H1 (cell line): Measurements from ENCODE around the gene TOMM6. TPM values are rescaled to one million over a fixed set of nuclear protein-coding genes. Genes with fewer than 3 reads are reported as not detected.

Source experiments
- CTCF ChIA-PET: fragments of 300-600 bp; sonication (Branson Sonifier 250); formaldehyde crosslinking; loops from one replicate; lab custom pipeline; 2021; ENCODE audit not compliant: partially characterized antibody; lab: Charles Lee
- POLR2A ChIA-PET: fragments of 300-600 bp; sonication (Branson Sonifier 250); formaldehyde crosslinking; loops from one replicate; lab custom pipeline; 2021; ENCODE audit warnings: inconsistent platforms; ENCODE audit not compliant: partially characterized antibody; lab: Charles Lee
- DNase-seq, 2 experiments: peaks; one replicate each; pipeline versions ENCODE4 v3.0.0 to v3.0.0-alpha.2; 2010 to 2022; ENCODE audit warnings: low spot score in 2 of 2, low read depth in 1 of 2, mixed read lengths in 1 of 2
- FAIRE-seq: peaks from 2 replicates; lab custom pipeline; 2011; peaks lifted over from hg19 to GRCh38; lab: Jason Lieb, UNC
- H2AFZ ChIP-seq: 2 replicates; pipeline ENCODE4 v1.8.1; 2012; ENCODE audit warnings: low read length, inconsistent platforms
- H2AK5ac ChIP-seq: 2 replicates; pipeline ENCODE4 v1.6.1; 2013; ENCODE audit warnings: low read depth, low read length
- H2BK120ac ChIP-seq: replicated peaks from 2 replicates; pipeline ENCODE3; 2013; ENCODE audit warnings: low read depth, low read length, inconsistent platforms
- H2BK12ac ChIP-seq: 2 replicates; pipeline ENCODE4 v1.6.1; 2013; ENCODE audit warnings: low read depth, low read length
- H2BK15ac ChIP-seq: 2 replicates; pipeline ENCODE4 v1.6.1; 2013; ENCODE audit warnings: low read length
- H2BK20ac ChIP-seq: 2 replicates; pipeline ENCODE4 v1.6.1; 2013; ENCODE audit warnings: low read length
- H2BK5ac ChIP-seq: 2 replicates; pipeline ENCODE4 v1.6.1; 2013; ENCODE audit warnings: low read depth, low read length
- H3K14ac ChIP-seq: 2 replicates; pipeline ENCODE4 v1.6.1; 2013; ENCODE audit warnings: inconsistent platforms; ENCODE audit not compliant: insufficient read length
- H3K18ac ChIP-seq: 2 replicates; pipeline ENCODE4 v1.6.1; 2013; ENCODE audit warnings: low read length; ENCODE audit errors: extremely low read depth
- H3K23ac ChIP-seq: 2 replicates; pipeline ENCODE4 v1.6.1; 2013; ENCODE audit warnings: inconsistent platforms; ENCODE audit not compliant: insufficient read length
- H3K23me2 ChIP-seq: 2 replicates; pipeline ENCODE4 v1.6.1; 2013; ENCODE audit warnings: low read depth, low read length
- H3K27ac ChIP-seq: 2 replicates; pipeline ENCODE4 v1.6.1; 2011; ENCODE audit warnings: low read depth, low read length, inconsistent platforms
- H3K27me3 ChIP-seq, 4 experiments: replicated peaks in 1 of 4; 1 replicate in 1 of 4; 2 replicates in 3 of 4; pipeline versions ENCODE4 v1.6.1 to v1.8.1; 2011 to 2013; ENCODE audit warnings: low read length in 3 of 4, mild to moderate bottlenecking in 3 of 4, inconsistent platforms in 2 of 4, mixed read lengths in 2 of 4, moderate library complexity in 1 of 4; ENCODE audit not compliant: control insufficient read depth in 3 of 4, insufficient read depth in 3 of 4; ENCODE audit errors: extremely low read depth in 1 of 4
- H3K36me3 ChIP-seq, 4 experiments: 2 replicates each; pipeline versions ENCODE4 v1.6.1 to v1.8.1; 2011 to 2013; ENCODE audit warnings: mild to moderate bottlenecking in 4 of 4, low read length in 3 of 4, moderate library complexity in 2 of 4, control low read depth in 1 of 4, inconsistent platforms in 1 of 4; ENCODE audit not compliant: insufficient read depth in 4 of 4, control insufficient read depth in 2 of 4
- H3K4ac ChIP-seq: replicated peaks from 2 replicates; pipeline ENCODE3; 2013; ENCODE audit warnings: low read length, low read depth, mixed read lengths, inconsistent platforms; ENCODE audit not compliant: insufficient read length
- H3K4me1 ChIP-seq, 4 experiments: replicated peaks in 1 of 4; 1 replicate in 1 of 4; 2 replicates in 3 of 4; pipeline versions ENCODE4 v1.6.1 to v1.8.1; 2011 to 2013; ENCODE audit warnings: low read length in 3 of 4, inconsistent platforms in 2 of 4, mixed read lengths in 1 of 4; ENCODE audit not compliant: insufficient read depth in 4 of 4, control insufficient read depth in 3 of 4
- H3K4me2 ChIP-seq, 2 experiments: 2 replicates each; pipeline versions ENCODE4 v1.6.1 to v1.8.1; 2011 to 2013; ENCODE audit warnings: low read depth in 2 of 2, low read length in 2 of 2, control low read depth in 1 of 2, inconsistent platforms in 1 of 2, mild to moderate bottlenecking in 1 of 2; ENCODE audit not compliant: insufficient read depth in 1 of 2
- H3K4me3 ChIP-seq, 4 experiments: fragments of 200-600, 300-600 bp in 1 of 4; sonication (generic), shearing (Covaris generic), sonication (Bioruptor Twin) in 1 of 4; 2 replicates each; pipeline versions ENCODE4 v1.5.1 to v1.8.1; 2011 to 2016; ENCODE audit warnings: low read length in 4 of 4, low read depth in 3 of 4, control low read depth in 2 of 4, inconsistent platforms in 2 of 4, mild to moderate bottlenecking in 2 of 4, mixed read lengths in 1 of 4, moderate library complexity in 1 of 4; ENCODE audit not compliant: insufficient read depth in 2 of 4; ENCODE audit errors: extremely low read depth in 1 of 4
- H3K56ac ChIP-seq: replicated peaks from 2 replicates; pipeline ENCODE3; 2013; ENCODE audit warnings: low read depth, mild to moderate bottlenecking, mixed read lengths, low read length, inconsistent platforms; ENCODE audit not compliant: insufficient read length
- H3K79me1 ChIP-seq: 2 replicates; pipeline ENCODE4 v1.6.1; 2013; ENCODE audit warnings: low read depth, low read length, control low read depth
- H3K79me2 ChIP-seq, 2 experiments: 2 replicates each; pipeline versions ENCODE4 v1.6.1 to v1.8.1; 2012 to 2013; ENCODE audit warnings: low read length in 2 of 2, mild to moderate bottlenecking in 2 of 2, inconsistent platforms in 1 of 2; ENCODE audit not compliant: insufficient read depth in 2 of 2, control insufficient read depth in 1 of 2
- H3K9ac ChIP-seq, 4 experiments: replicated peaks in 1 of 4; 1 replicate in 1 of 4; 2 replicates in 3 of 4; pipeline versions ENCODE4 v1.6.1 to v1.8.1; 2011 to 2013; ENCODE audit warnings: low read depth in 3 of 4, low read length in 3 of 4, control low read depth in 2 of 4, mild to moderate bottlenecking in 2 of 4, moderate library complexity in 2 of 4, inconsistent platforms in 1 of 4; ENCODE audit errors: extremely low read depth in 1 of 4
- H3K9me3 ChIP-seq, 2 experiments: 2 replicates each; pipeline versions ENCODE4 v1.6.1 to v1.8.1; 2012 to 2013; ENCODE audit warnings: mild to moderate bottlenecking in 2 of 2, moderate library complexity in 2 of 2, control low read depth in 1 of 2, inconsistent platforms in 1 of 2, low read depth in 1 of 2, low read length in 1 of 2, mixed read lengths in 1 of 2; ENCODE audit not compliant: insufficient read depth in 2 of 2
- H4K20me1 ChIP-seq, 2 experiments: replicated peaks in 1 of 2; 2 replicates each; pipeline versions ENCODE3 to v1.8.1; 2011 to 2013; ENCODE audit warnings: inconsistent platforms in 2 of 2, low read length in 2 of 2, mild to moderate bottlenecking in 1 of 2; ENCODE audit not compliant: insufficient read depth in 2 of 2, control insufficient read depth in 1 of 2
- H4K5ac ChIP-seq: 2 replicates; pipeline ENCODE4 v1.6.1; 2013; ENCODE audit warnings: low read length, low read depth, mixed read lengths, inconsistent platforms; ENCODE audit not compliant: insufficient read length
- H4K8ac ChIP-seq: 2 replicates; pipeline ENCODE4 v1.8.0; 2013; ENCODE audit warnings: mild to moderate bottlenecking, moderate library complexity, low read length, inconsistent platforms; ENCODE audit not compliant: insufficient read depth; ENCODE audit errors: extremely low read depth
- H4K91ac ChIP-seq: replicated peaks from 2 replicates; pipeline ENCODE3; 2013; ENCODE audit warnings: low read length, mixed read lengths, inconsistent platforms; ENCODE audit not compliant: insufficient read length
- E2F6 ChIP-seq: IDR thresholded peaks from 2 replicates; pipeline ENCODE4 v1.6.1; 2012; ENCODE audit warnings: inconsistent platforms
- EZH2 ChIP-seq: fragments of 200-600 bp; sonication (generic); IDR thresholded peaks from 2 replicates; pipeline ENCODE4 v1.7.1; 2012; ENCODE audit warnings: low read depth, mild to moderate bottlenecking, moderate library complexity, low read length, inconsistent platforms; ENCODE audit not compliant: severe bottlenecking
- KDM1A ChIP-seq: fragments of 200-600, 300-600 bp; sonication (generic); IDR thresholded peaks from 2 replicates; pipeline ENCODE4 v1.7.1; 2016; ENCODE audit warnings: mild to moderate bottlenecking, low read length, borderline replicate concordance
- NRF1 ChIP-seq: IDR thresholded peaks from 2 replicates; pipeline ENCODE4 v1.6.1; 2011; ENCODE audit warnings: mild to moderate bottlenecking, low read depth, low read length, improper control_type of control experiment
- RAD21 ChIP-seq, 2 experiments: IDR thresholded peaks in 1 of 2; conservative IDR thresholded peaks in 1 of 2; 2 replicates each; pipeline ENCODE4 v1.6.1; 2011; ENCODE audit warnings: low read depth in 2 of 2, low read length in 2 of 2, improper control_type of control experiment in 1 of 2, inconsistent platforms in 1 of 2, mild to moderate bottlenecking in 1 of 2, moderate library complexity in 1 of 2
- SP4 ChIP-seq: IDR thresholded peaks from 2 replicates; pipeline ENCODE4 v1.6.1; 2012; ENCODE audit warnings: low read length, inconsistent platforms
- TAF1 ChIP-seq: IDR thresholded peaks from 2 replicates; pipeline ENCODE4 v1.6.1; 2011; ENCODE audit warnings: mild to moderate bottlenecking, low read depth, low read length
- TEAD4 ChIP-seq: IDR thresholded peaks from 2 replicates; pipeline ENCODE4 v1.6.1; 2012; ENCODE audit warnings: low read depth, low read length, inconsistent platforms, mixed read lengths
- WGBS, 2 experiments: shearing (Covaris generic) in 1 of 2; methylation state at CpG; one replicate each; pipeline versions ENCODE4 v1.1.6 to v1.1.7; 2013 to 2015; ENCODE audit warnings: low lambda C conversion rate in 2 of 2, mixed read lengths in 2 of 2, inconsistent platforms in 1 of 2, low coverage in 1 of 2, missing lambda C conversion rate in 1 of 2; ENCODE audit not compliant: insufficient replicate concordance in 2 of 2, insufficient coverage in 1 of 2, insufficient read length in 1 of 2; ENCODE audit errors: extremely low coverage in 1 of 2, missing lambda C conversion rate in 1 of 2; 5-methylcytosine and 5-hydroxymethylcytosine counted together
- polyA plus RNA-seq, 7 experiments: library from polyadenylated mRNA; depleted of rRNA in 3 of 7; stranded (reverse) in 5 of 7; unstranded in 2 of 7; fragments of >200 nt in 5 of 7; fragments of 200-250 nt in 2 of 7; gene quantifications; 1 replicate in 5 of 7; 2 replicates in 1 of 7; 4 replicates in 1 of 7; pipeline versions ENCODE4 v1.2.1 to v1.2.3, GENCODE V29; 2011 to 2013; ENCODE audit warnings: missing spikeins in 2 of 7, mixed read lengths in 2 of 7
- total RNA-seq: library from RNA; stranded (reverse); fragmentation: NEBNext Ultra II Directional; extraction: Animal tissue kit (Norgen Biotek cat#: 25700); gene quantifications from 2 replicates; pipeline ENCODE4 v1.2.1, GENCODE V29; 2021
- TF ChIP-seq, protein P1 (sequence below), 3 experiments: IDR thresholded peaks; 1 replicate in 2 of 3; 2 replicates in 1 of 3; pipeline versions ENCODE4 v1.5.1 to v1.6.1; 2011; ENCODE audit warnings: low read length in 3 of 3, mild to moderate bottlenecking in 3 of 3, inconsistent platforms in 2 of 3, low read depth in 1 of 3, moderate library complexity in 1 of 3; ENCODE audit not compliant: insufficient read depth in 1 of 3; ENCODE audit errors: control extremely low read depth in 1 of 3

The TOMM6 gene
- total and polyA plus RNA-seq, 2 of the 8 experiments (the other 6 are each of a cell fraction or from before 2014, with no cell fraction given): 228 to 560 TPM

GRCh38 chr6:41798901-41799558, 11.5 kb downstream of the TOMM6 start:
- Histone ChIP-seq H2BK120ac (no peak overlapping the region), H3K56ac (no peak overlapping the region), H3K18ac (no peak overlapping the region), H3K4me2 (no peak overlapping the region), H3K27ac (no peak overlapping the region), H3K27me3 (no peaks in the 10 kb centered on the region), H2AFZ (no peak overlapping the region), H2BK15ac (no peak overlapping the region), H4K20me1 (peaks cover 2% of the 10 kb centered on the region in 2 experiments), H3K4me3 (no peak overlapping the region), H3K79me2 (no peaks in the 10 kb centered on the region), H2BK12ac (no peak overlapping the region), H2AK5ac (no peak overlapping the region), H3K4ac (no peak overlapping the region), H3K36me3 (peaks cover 0 to 25% (median 10%) of the 10 kb centered on the region in 4 experiments; a peak in 5 of 8 replicates), H3K23me2 (no peaks in the 10 kb centered on the region), H3K23ac (no peak overlapping the region), H2BK20ac (no peak overlapping the region), H3K79me1 (no peaks in the 10 kb centered on the region), H4K5ac (no peak overlapping the region), H3K14ac (no peak overlapping the region), H2BK5ac (no peak overlapping the region), H3K4me1 (no peaks in the 10 kb centered on the region), H3K9ac (no peak overlapping the region), H4K8ac (no peak overlapping the region), H4K91ac (no peak overlapping the region), H3K9me3 (no peaks in the 10 kb centered on the region)
- FAIRE-seq (no peak), DNase-seq (no peak)
- WGBS, 2 experiments: 88% methylated on average over 7 of the region's 7 CpGs; no CpG with 5 or more reads in 1 of the 2 experiments
- ChIA-PET CTCF (interaction anchor here (0.6 to 3.4 kb wide), 7 partner anchors 12 to 1094 kb away, joined by 3 to 36 read pairs (median 4); partner anchors contain the start of genes PRICKLE4 and TOMM6), POLR2A (interaction anchor here (1.0 kb wide), 1 partner anchor 95 kb away, joined by 3 read pairs; no protein-coding TSS in a partner anchor)
- TF ChIP-seq, protein P1, sequence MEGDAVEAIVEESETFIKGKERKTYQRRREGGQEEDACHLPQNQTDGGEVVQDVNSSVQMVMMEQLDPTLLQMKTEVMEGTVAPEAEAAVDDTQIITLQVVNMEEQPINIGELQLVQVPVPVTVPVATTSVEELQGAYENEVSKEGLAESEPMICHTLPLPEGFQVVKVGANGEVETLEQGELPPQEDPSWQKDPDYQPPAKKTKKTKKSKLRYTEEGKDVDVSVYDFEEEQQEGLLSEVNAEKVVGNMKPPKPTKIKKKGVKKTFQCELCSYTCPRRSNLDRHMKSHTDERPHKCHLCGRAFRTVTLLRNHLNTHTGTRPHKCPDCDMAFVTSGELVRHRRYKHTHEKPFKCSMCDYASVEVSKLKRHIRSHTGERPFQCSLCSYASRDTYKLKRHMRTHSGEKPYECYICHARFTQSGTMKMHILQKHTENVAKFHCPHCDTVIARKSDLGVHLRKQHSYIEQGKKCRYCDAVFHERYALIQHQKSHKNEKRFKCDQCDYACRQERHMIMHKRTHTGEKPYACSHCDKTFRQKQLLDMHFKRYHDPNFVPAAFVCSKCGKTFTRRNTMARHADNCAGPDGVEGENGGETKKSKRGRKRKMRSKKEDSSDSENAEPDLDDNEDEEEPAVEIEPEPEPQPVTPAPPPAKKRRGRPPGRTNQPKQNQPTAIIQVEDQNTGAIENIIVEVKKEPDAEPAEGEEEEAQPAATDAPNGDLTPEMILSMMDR (IDR thresholded peaks at IDR 0.05; ENCODE audit: control extremely low read depth in 1 of 3, insufficient read depth in 1 of 3, low read depth in 1 of 3, low read length in 3 of 3): no peak
- no peak for TF ChIP-seq TEAD4
- no peak for TF ChIP-seq SP4
- TF ChIP-seq EZH2: no peak
- no peak for TF ChIP-seq RAD21 (IDR thresholded peaks at IDR 0.05 in 1 of 2, conservative IDR thresholded peaks at IDR 0.05 in 1 of 2; ENCODE audit: low read depth in 2 of 2, low read length in 2 of 2)
- TF ChIP-seq TAF1: no peak
- TF ChIP-seq NRF1: no peak
- TF ChIP-seq KDM1A: no peak
- TF ChIP-seq E2F6: no peak
